Left kidney (tissue), 2 donors: ENCODE results near the gene MYO1A. TPM values are rescaled to one million over a fixed set of nuclear protein-coding genes. Genes with fewer than 3 reads are reported as not detected.
"Not testable (repeated sequence)": the region's sequence is repeated elsewhere in the genome, so short reads cannot be mapped to it uniquely, and the experiment has no call there.

Experiments
- DNase-seq: peaks from one replicate; pipeline ENCODE4 v3.0.0-alpha.2; 2013
- polyA plus RNA-seq: library from polyadenylated mRNA; unstranded; fragments of 120-200 nt; gene quantifications from one replicate; pipeline ENCODE4 v1.2.1, GENCODE V29; 2013; ENCODE audit not compliant: insufficient read length

The MYO1A gene
- polyA plus RNA-seq, 1 donor = 0.50 TPM

DNA sequence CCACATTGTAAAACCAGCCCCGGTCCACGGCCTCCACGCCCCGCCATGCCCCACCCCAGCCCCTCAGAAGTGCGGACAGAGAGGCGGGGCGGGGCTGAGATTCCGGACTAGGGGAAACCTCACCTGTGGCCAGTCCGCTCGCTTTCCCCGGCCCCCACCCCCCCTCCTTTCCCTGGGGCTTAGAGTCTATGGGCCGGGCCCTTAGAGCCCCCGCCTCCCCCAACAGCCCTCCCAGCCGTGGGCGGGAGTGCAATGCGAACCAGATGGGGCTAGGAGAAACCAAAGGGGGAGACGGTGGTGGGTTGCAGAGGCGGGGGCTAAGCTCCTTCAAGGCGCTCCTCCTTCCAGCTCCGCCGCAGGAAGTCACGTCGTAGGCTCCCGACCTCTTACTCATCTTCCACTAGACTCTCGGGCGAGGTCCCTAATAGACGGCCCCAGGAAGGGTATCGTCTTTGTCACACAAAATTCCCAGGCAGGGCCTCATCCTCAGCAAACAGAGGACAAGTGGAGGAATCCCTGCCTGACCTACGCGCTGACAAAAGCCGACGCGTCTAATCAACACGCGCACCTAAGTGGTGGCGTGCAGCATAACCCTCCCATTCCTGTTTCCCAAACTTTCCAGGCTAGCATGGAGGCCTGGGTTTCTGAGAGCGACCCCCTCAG lies 37.9 kb upstream of the MYO1A start:
- DNase-seq = peak; percentile 94

DNA sequence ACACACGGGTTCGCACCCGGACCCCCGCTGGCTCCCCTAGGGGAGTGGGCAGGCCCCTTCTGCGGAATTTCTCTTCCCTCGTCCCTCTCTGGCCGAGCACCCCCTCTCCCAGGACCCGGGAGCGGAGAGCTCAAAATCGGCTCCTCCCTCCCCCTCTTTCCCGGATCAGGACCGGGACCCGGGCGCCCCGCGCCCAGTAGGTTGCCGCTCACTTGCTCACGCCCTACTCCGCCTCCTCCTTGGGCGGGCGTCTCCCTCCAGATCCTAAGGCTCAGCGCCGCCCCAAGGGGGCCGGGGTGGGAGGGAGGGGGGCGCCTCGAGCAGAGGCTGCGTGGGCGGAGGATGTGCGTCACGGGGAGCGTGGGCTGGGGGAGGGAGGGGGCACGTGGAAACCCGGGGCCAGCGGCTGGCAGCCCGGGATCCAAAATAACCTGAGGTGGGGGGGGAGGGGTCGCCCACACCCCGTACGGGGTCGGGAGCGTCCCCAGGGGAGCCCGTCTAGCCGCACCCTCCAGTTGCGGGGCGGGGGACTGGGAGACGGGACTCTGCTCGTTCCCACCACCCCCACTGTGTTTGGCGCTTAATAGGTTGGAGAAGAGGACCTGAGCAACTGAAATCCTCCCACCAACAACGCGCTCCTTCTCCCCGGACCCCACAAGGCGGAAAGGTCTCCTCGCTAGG lies 37.2 kb upstream of the MYO1A start:
- DNase-seq = peak; percentile 80

DNA sequence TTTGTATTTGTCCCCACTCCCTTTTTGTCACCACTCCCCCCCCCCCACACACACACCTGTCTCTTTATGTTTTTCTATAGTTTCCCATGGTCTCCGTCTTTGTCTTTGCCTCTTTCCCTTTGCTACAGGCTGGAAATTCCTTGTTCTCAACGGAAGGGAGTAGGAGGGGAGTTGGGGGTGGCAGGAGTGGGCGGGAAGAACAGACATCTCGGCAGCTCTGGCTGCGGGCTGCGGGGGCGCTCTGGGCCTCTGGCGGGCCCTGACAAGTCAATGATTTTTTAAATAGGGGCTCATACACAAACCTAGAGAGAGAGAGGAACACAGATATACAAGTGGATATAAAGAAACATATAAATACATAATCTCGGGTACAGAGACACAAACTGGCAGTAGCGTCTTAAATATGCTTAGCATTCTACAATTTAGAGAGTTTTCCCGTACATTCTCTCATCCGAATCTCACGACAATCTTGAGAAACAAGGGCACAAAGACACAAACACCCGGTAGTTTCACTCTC lies 36.6 kb upstream of the MYO1A start:
- peak; percentile 85 for DNase-seq

DNA sequence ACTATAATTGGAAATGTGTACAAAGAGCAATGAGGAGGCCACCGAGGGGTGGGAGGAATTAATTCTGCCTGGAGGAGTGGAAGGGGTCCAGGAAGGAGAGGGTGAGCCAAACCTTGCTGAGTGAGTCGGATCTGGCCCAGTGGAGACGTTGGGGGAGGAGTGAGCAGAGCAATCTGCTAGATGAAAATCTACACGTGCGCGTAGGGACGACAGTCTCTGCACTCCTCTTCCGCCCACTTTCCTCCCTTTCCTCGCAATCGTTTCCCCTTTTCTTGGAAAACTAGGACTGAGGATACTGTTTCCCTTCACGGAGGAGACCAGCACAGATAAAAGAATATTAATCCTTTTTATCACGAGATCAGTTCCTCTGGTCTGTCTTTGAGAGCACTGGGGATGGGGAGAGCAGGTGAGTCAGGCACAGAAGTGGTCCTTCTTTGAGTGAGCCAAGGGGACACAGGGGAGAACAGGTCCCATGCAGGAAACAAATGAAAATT lies 36.1 kb upstream of the MYO1A start:
- DNase-seq = peak; percentile 81

DNA sequence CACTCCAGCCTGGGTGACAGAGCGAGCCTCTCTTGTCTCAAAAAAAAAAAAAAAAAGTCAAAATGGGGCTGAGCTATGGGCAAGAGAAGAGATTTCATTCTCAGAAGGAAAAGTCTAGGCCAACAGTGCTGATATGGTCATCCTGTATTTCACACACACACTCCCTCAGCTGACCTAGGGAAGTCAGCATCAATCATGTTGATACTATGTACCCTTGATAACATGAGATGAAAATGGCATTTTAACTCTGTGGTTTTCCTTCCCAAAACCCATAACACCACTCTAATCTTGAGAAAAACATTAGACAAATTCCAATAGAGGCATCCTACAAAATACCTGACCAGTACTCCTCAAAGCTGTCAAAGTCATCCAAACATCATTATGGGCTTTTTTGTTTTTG lies 30.9 kb upstream of the MYO1A start:
- DNase-seq = no peak

DNA sequence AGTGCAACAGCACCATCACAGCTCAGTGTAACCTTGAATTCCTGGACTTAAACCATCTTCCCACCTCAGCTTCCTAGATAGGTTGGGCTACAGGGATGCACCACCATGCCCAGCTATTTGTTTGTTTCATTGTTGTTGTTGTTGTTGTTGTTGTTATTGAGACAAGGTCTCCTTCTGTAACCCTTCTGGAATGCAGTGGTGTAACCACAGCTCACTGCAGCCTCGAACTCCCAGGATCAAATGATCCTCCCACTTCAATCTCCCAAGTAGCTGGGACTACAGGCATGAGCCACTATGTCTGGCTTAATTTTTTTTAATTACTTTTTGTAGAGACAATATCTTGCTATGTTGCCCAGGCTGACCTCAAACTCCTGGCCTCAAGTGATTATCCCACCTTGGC lies 29.9 kb upstream of the MYO1A start:
- DNase-seq = no peak

DNA sequence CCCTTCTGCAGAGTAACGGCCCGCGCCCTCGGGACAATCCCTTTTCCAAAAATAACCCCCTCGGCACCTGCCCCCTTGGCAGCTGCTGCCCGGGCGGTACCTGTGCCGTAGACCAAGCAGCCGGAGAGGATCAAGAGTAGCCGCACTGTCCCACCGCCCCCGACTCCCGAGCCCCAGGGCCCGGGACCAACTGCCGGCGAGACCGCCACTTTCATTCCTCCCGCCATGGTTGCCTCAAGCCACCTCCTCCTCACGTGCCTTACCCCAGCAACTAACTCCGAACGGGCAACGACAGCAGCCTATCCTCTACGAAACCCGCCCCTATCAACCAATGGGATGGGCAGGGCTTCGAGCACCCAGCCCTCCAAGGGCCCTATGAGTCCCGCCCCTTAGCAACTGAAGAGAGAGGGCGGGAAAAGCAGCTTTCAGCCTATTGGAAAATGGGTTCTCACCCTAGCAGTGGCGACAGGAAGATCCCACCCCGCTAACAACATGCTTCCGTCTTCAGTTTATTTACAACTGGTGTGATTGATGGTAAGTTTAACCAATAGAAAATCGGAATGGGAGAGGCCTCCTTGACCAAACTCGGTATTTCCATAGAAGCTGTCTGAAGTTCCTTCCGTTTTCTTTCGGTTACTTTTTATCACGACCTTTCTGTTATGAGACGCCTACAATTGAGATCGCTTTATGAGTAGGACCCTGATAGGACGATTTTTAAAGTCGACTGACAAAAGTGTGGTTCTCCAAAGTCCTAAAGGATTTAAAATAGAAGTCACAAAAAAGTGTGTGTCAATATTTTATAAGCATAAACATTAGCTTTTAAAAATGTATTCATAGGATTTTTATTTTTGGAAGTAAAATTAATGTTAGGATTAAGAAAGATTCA lies 28.8 kb upstream of the MYO1A start, which contains the start of gene NEMP1:
TSS of gene NEMP1 (minus strand) at position 273 of the 886 bp plus-strand sequence. CDS start at position 227, 46 bp downstream.
- DNase-seq = peak; percentile 100

DNA sequence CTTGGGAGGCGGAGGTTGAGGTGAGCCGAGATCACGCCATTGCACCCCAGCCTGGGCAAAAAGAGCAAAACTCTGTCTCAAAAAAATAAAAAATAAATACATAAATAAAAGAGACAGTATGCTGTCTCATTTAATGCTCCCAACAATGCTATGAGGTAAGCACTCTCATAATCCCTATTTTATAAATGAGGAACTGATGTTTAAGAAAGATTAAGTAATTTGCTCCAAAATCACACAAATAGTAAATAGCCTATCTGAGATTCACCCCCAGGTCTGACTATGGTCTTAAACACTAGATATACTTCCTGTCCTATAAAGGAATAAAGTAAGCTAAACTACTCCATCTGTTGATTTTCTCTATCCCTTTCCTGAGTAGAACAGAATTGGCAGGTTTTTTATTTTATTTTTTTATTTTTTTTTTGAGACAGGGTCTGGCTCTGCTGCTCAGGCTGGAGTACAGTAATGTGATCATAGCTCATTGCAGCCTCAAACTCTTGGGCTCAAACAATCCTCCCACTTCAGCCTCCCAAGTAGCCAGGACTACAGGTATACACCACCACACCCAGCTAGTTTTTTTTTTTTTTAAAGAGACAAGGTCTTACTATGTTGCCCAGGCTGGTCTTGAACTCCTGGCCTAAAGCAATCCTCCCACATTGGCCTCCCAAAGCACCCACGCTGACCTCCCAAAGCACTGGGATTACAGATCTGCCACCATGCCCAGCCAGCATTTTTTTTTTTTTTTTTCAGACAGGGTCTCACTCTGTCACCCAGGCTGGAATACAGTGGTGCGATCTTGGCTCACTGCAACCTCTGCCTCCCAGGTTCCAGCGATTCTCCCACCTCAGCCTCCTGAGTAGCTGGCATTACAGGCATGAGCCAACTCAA lies 23.9 kb upstream of the MYO1A start:
- not testable (repeated sequence) for DNase-seq

DNA sequence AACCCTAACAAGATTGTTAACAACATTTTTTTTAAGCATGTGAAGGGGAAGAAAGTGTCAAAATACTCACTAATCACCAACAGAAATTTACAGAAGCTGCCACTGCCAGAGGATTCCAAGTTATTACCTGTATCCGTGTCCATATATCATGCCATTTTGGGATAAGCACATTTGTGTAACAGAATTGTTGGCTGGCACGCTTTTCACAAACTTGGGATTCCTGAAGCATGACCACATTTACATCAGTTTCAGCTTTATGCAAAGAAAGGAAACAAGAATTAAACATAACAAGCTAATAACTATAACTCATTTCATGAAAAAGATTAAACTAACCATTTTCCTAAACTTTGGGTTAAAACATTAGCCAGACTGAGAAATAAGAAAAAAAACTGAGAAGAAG lies 22.7 kb upstream of the MYO1A start:
- no peak for DNase-seq

DNA sequence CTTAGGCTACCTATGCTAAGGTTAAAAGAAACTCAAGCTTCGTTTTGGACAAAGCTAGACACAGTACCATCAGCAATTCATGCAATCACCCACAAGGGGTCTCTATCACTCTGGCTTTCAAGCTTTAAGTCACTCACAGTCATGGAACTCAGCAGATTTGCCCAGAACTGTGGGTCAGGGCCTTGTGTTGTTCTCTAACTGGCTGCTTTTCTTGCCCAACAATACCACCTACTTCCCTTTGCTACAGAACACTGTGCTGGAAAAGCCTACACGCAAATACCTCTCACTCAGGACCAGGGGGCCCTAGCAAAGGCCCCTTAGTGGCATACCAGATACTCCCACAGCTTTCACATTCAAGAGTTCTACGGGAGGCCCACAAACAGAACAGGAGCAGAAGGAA lies 19.6 kb upstream of the MYO1A start:
- DNase-seq = peak; percentile 84

DNA sequence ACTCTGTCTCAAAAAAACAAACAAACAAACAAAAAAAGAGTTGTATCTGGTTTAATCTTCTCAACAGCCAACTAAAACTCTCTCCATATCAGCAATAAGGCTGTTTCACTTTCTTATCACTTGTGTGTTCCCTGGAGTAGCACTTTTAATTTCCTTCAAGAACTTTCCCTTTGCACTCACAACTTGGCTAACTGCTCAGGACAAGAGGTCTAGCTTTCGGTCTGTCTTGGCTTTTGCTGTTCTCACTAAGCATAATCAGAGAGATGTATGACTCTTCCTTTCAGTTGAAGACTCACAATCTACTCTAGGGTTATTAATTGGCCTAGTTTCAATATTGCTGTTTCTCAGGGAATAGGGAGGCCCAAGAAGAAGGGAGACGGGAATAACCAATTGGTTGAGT lies 16.3 kb upstream of the MYO1A start:
- DNase-seq = no peak

DNA sequence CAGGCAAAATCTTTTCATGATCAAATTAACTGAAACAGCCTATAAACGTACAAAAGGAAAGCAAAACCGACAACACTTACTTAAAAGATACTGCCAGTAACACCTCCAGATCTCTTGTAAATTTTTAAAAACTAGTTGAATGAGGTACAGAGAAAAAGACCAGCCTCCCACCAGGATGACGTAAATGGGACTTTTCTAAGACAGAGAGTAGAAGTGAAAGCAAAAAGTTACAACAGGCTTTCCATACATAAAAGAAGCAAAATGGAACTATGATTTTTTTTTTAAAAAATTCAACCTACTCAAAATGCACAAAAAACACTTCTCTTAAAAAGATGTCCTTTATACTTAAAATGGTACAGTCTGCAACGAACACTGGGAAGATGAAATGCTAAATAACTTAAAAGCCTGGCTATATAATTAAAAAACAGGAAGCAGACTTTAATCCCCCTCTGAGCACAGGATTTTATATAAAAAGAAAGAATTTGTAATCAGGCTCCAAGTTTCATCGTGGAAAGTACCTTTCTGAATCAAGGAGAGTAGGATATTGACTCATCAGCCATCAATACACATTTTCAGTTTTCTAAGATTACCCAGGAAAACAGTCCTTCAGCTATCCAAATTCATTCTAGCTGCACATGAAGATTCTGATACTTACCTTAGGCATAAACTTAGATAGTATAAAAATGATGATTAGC lies 14.2 kb upstream of the MYO1A start:
- DNase-seq = no peak

DNA sequence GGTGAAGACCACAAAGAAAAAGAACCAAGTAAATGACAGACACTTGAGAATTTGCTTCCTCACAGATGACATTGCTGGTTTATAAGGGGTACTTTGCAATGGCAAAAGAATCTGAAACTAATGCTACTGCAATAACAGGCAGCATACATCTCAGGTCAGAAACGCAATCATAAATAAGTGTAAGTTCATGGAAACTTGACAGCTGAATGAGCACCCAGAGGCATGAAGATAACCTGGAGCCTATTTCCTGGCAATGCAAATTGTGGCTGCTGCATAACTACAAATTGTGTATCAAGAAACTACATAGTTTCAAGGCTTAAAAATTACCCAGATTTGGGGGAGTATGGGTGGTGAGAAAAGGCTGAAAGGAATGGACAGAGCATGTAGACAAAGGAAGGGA lies 8.5 kb upstream of the MYO1A start:
- no peak for DNase-seq

DNA sequence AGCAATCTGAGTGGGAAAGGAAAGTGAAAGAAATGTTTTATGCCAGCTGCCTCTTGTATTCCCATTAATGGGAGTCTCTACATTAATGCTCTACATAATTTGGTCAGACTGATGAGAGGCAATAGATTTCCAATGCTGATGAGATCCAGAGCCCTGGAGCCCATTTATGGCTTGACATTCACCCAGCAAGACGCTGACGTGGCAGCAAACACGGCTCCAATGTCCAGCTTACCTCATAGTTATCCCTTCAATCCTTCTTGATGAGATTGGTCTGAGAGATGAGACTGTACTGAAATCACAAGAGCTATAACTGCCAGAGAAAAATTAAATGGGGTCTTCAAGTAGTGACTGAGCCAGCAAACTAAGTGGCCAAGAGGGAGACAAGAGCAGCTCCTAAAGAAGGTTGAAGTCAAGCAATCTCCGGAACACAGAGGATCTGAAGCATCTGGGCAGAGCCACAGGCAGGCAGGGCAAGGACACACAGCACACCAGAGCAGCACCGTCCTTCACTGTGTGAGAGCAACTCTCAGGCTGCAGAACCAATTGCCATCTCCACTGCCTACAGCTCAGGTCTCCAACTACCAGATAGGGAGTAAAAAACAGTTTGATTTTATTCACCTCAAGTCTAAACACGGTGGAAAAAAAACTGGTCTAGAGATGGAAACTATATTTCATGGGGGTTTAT lies 7.3 kb upstream of the MYO1A start:
- no peak for DNase-seq

DNA sequence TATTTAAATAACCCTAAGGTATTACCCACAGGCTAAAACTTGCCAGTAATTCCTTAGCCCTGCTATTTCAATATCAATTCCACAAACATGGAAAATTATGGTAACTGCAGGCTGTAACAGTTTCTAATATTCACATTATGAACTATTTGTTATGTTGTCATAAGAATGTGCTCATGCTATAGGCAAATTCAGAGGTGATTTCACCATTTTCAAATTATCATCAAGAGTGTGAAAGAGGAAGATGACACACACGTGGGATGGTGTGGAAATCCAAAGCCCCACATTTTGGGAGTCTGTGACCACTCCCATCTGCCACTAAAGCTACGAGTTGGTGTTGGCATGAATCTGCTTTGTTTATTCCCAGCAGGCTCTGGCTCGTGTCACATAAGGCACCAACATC lies 5.9 kb upstream of the MYO1A start:
- no peak for DNase-seq

DNA sequence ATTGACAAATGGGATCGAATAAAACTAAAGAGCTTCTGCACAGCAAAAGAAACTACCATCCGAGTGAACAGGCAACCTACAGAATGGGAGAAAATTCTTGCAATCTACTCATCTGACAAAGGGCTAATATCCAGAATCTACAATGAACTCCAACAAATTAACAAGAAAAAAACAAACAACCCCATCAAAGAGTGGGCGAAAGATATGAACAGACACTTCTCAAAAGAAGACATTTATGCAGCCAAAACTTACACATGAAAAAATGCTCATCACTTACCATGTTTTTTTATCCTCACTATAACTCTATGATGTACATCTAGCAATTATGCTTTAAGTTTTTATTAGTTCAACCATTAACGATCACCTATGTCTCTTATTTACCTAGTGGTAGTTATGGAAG lies 4.0 kb upstream of the MYO1A start:
- not testable (repeated sequence) for DNase-seq

DNA sequence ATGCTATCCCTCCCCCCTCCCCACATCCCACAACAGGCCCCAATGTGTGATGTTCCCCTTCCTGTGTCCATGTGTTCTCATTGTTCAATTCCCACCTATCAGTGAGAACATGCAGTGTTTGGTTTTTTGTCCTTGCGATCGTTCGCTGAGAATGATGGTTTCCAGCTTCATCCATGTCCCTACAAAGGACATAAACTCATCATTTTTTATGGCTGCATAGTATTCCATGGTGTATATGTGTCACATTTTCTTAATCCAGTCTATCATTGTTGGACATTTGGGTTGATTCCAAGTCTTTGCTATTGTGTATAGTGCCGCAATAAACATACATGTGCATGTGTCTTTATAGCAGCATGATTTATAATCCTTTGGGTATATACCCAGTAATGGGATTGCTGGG lies 3.2 kb upstream of the MYO1A start:
- not testable (repeated sequence) for DNase-seq

DNA sequence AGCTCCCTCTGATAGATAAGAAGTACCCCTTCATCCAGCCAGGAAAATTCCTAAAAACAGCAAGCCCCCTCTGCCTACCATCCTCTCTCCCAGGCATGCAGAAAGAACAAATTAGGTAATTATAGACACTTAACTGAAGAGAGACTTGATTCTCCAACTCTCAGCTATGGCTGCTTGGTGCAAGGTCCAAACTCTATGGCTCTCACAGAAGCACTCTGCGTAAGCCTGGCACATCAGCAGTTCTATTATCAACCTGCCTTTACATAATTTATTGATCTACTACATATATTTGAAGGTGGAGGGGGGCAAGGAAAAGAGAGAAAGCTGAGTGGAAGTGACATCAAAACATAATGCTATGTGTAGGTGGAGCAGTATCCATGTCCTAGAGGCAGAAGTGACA lies 1.1 kb upstream of the MYO1A start:
- no peak for DNase-seq

DNA sequence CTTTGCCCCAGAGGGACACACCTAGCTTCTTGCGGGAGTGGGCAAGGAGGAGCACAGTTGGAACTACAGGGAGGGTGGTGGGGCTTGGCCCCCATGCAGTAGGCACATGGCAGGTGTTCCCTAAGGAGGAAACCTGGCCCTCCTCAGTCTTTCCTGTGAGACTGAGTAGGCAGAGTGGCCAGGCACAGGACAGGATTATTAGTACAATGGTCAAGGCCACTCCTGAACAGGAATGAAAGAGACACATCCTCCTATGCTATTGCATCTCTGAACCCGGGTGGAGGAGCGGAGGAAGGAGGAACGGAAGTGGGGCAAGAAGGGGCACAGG lies 846 bp downstream of the MYO1A start:
- no peak for DNase-seq

DNA sequence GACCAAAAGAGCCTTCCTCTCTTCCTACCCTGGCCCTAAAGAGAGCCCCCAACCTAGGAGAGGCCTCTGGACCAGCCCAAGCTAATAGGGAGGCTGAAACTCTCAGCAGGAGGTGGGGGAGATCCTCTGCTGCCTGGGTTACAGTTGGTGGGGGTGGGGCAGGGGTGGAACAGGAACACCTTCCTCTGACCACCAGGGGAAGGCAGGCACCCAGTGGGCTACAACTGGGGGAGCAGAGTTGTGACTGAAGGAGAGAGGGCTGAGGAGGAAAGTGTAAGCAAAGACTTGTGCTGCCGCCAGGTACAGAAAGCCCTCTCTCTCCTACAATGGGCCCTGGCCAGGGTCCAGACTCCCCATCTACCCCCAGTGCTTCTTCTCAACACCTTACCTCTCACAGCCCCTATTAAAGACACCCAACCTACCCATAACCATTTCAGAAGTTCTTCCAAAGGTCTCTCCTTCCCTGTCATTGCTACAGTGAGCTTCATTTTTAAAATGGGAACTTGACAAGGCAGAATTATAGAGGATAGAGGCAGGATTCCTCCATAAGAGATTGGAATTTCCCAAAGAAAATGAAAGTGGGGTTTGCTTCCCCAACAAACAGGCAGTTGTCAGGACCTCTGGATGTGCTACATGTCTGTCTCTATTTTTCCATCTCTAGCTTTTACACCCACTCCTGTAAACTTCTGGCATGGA lies 1.4 kb downstream of the MYO1A start:
- DNase-seq = no peak
